HG03571 (cell line): Measurements from ENCODE around the gene PGPEP1.

Source experiments
- ATAC-seq: cut with Tn5 transposase; IDR thresholded peaks from one replicate; pipeline ENCODE4 v1.9.1; 2021; ENCODE audit not compliant: unreplicated experiment

PGPEP1 gene

GRCh38 chr19:18340190-18340989 is at the start of gene PGPEP1:
Gene PGPEP1 (plus strand): TSS chr19:18340598. CDS start chr19:18340682, 84 bp downstream.
- ATAC-seq = no peak

GRCh38 chr19:18291019-18291524 is 49.3 kb upstream of the PGPEP1 start:
- ATAC-seq = no peak

GRCh38 chr19:18291590-18292461 is 48.6 kb upstream of the PGPEP1 start:
- no peak for ATAC-seq

GRCh38 chr19:18292462-18292809 is 48.0 kb upstream of the PGPEP1 start:
- ATAC-seq = no peak

- ATAC-seq = no peak
These were observed 47.4 kb upstream of the PGPEP1 start for GRCh38 chr19:18292810-18293641.

- ATAC-seq = no peak
These were observed 46.5 kb upstream of the PGPEP1 start for GRCh38 chr19:18293642-18294466.

GRCh38 chr19:18294467-18294864 is 45.9 kb upstream of the PGPEP1 start:
- no peak for ATAC-seq

- ATAC-seq = no peak
These were observed 45.4 kb upstream of the PGPEP1 start for GRCh38 chr19:18295034-18295451.

- no peak for ATAC-seq
These were observed 43.1 kb upstream of the PGPEP1 start for GRCh38 chr19:18297308-18297707.

- no peak for ATAC-seq
These were observed 41.8 kb upstream of the PGPEP1 start for GRCh38 chr19:18298601-18299000.

GRCh38 chr19:18299654-18300053 is 40.7 kb upstream of the PGPEP1 start:
- ATAC-seq = no peak

- ATAC-seq = no peak
These were observed 39.3 kb upstream of the PGPEP1 start for GRCh38 chr19:18300930-18301717.

GRCh38 chr19:18301718-18302111 is 38.7 kb upstream of the PGPEP1 start:
- no peak for ATAC-seq

GRCh38 chr19:18304208-18304457 is 36.3 kb upstream of the PGPEP1 start:
- no peak for ATAC-seq

- ATAC-seq = peak; percentile 44
These were observed 35.7 kb upstream of the PGPEP1 start for GRCh38 chr19:18304458-18305310.

GRCh38 chr19:18306209-18306887 is 34.0 kb upstream of the PGPEP1 start:
- ATAC-seq = no peak

- ATAC-seq = no peak
These were observed 33.5 kb upstream of the PGPEP1 start for GRCh38 chr19:18306888-18307260.

GRCh38 chr19:18307271-18307681 is 33.1 kb upstream of the PGPEP1 start:
- no peak for ATAC-seq
